GM12874 (cell line): ENCODE measurements around the gene MVB12B.

Experiments
- TF ChIP-seq, protein P1 (sequence below): IDR thresholded peaks from 2 replicates; pipeline ENCODE4 v1.5.1; 2011; ENCODE audit warnings: low read depth, mild to moderate bottlenecking, control low read depth, low read length, moderate library complexity; ENCODE audit not compliant: insufficient read depth

The MVB12B gene

DNA sequence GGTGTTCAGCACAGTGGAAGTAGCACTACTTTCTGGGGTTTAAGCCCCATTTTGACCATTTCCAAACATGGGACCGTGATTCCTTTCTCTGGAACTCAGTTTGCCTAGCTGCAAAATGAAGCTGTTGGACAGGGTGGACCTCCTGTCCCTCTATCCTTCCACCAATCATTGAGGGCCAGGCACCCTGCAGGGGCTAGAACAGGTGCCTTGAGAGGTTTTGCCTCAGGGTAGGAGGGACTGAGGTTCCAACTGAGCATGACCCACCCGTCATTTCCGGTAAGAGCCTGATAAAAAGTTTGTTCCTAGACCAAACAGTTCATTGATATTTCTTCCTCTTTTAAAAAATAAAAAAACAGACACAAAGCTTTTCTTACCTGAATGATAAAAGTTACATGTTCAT, 116.5 kb downstream of the MVB12B start:
- TF ChIP-seq, protein P1, sequence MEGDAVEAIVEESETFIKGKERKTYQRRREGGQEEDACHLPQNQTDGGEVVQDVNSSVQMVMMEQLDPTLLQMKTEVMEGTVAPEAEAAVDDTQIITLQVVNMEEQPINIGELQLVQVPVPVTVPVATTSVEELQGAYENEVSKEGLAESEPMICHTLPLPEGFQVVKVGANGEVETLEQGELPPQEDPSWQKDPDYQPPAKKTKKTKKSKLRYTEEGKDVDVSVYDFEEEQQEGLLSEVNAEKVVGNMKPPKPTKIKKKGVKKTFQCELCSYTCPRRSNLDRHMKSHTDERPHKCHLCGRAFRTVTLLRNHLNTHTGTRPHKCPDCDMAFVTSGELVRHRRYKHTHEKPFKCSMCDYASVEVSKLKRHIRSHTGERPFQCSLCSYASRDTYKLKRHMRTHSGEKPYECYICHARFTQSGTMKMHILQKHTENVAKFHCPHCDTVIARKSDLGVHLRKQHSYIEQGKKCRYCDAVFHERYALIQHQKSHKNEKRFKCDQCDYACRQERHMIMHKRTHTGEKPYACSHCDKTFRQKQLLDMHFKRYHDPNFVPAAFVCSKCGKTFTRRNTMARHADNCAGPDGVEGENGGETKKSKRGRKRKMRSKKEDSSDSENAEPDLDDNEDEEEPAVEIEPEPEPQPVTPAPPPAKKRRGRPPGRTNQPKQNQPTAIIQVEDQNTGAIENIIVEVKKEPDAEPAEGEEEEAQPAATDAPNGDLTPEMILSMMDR: no peak

DNA sequence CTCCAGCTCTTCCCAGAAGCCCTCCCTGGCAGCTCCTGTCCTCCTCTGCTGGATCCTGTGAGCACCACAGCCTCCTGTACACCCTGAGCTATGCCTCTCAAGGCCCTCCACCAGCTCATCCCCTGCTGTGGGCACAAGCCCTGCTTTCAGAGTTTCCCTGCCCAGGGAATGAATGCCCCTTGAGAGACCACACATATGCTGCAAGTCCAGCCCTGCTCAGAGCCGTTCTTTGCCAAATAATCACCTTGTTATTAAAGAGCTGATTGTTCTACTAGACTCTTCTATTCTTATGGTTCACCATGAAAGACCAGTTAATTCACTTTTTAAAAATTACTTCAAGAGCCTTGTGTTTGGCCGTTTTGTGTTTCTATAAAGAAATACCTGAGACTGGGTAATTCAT, 121.5 kb downstream of the MVB12B start:
- TF ChIP-seq, protein P1: no peak

DNA sequence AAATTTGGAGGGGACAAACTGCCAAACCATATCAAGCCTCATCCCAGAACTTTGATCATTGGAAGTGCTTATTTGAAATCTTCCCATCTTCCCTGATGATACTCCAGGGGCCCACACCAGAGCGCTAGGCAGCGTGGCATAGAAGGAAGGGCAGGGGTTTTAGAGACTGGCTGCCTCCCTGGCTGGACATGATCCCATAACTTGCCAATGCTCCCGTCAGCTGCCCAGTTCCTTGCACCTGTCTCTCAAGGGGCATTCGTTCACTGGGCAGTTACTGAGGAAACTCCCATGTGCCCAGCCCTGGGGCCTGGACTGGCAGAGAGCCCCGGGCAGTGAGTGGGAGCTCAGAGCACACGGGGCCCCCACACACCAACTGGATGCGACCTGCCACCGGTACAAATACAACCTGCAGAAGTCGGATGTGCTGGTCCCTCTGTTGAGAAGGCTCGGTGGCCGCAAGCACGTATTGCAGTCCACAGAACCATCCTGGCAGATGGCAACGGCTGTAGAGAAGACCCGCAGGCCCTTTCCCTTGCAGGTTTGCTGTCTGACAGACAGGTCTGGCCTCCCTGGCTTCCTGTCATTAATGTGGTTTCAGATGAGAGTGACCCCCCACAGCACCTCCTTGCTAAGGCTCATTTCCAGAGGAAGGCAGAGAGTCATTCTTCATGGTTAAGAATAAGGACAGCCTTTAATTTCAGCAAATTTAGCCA, 122.4 kb downstream of the MVB12B start:
- TF ChIP-seq, protein P1: no peak

DNA sequence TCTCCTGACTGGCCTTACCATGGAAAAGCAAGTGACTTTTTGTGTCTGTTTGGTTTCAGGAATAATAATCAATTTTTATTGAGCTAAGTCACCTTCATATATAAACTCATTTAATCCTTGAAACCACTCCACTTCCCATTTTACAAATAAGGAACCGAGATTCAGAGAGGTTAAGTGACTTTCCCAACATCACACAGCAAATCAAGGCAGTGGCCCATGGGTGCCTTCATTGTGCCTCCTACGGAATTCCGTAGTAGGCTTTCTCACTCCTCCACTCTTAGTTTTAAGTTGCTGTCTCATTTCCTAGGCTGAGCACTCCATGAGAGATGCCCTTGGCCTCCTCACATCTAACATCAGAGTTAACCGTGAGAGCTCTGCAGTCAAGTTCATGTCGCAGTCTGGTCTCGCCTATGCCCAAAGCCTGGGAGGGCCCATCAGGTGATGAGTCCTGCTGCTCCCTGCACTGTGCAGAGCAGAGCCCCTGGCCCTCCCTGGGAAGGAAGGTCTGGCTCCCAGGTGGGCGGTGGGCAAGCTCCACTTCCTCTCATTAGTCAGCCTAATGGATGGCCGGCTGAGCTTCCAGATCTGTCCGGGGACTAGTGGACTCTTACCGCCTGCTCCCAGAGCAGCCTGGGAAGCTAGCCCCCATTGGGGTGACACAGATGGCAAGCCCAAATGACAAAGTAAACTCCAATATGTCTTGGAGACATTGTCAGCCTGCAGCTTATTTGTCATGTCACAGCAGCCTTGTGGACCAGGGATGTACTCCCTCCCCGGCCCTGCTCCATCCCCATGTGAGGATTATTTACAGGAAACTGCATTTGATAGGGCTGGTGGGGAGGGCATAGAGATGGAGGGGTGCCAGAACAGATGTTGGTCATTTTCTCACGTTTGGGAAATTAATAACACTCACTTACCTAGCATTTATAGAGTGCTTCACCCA, 123.4 kb downstream of the MVB12B start:
- TF ChIP-seq, protein P1: no peak

DNA sequence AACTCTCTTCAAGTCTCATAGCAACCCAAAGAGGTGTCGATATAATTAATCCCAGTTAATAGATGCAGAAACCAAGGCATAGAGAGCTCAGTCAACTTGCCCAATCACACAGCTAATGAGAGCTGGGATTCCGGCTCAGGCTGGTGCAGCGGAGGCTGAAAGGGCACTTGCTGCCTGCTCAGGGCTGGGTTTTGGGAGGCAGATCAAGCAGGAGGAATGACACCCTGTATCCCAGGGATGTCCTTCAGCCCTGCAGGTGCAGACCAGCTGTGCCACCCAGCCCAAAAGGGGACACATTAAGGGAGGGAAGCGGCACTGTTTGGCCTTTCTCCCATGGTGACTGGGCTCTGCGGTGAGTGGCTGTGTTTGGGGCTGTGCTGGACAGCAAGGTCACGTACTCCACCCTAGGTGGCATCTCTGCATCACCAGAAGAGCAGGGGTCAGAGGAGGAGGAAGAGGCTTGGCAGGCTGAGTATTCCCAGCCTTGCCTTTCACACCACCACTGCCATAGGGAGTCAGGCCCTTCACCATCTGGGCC, 124.1 kb downstream of the MVB12B start:
- TF ChIP-seq, protein P1: no peak

DNA sequence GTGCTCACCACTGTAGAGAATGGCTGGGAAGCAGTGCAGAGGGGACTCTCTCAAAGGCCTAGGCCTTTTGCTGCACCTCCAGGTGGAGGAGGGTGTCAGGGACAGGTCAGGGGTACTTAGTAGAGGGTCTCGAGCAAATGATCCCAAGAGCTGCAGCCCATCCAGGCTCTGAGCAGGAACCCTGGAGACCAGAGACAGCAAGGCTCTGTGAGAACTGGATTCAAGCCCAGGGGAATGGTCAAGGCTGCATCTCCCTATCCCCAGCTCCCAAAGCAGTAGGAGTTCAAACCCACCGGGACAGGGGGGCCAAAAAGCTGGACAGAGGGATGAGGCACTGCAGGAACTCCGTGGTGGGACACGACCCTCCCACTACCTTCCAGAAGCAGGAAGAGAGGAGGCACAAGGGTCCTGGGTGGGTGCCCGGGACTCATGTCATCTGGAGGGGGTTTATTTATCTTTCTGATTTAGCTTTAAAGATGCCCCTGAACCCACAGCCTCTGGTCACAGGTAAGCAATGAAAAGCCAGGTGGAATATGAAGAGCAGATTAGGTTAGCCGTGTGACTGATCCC, 124.8 kb downstream of the MVB12B start:
- TF ChIP-seq, protein P1: no peak

DNA sequence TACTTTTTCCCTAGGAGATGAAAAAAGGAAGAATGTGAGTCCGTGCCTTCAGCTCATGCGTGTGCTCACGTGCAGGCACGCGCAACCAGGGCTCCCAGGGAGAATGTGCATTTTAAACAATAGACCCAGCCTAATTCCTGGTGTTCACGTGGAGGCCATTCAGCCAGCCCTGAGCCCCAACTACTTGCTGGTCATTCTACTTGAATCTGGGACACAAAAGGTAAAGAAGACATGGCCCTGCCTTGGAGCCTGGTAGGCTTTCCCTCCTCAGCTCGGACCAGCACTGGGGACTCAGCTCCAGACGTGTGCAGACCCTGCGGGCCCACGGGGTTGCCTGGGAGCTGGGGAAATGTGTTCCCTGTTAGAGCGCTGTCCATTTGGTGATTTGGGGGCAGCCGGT, 125.5 kb downstream of the MVB12B start:
- TF ChIP-seq, protein P1: no peak
